Right ventricle myocardium superior (tissue), 1 donor: ENCODE results near the gene TEKT3. TPM values are rescaled to one million over a fixed set of nuclear protein-coding genes. Genes with fewer than 3 reads are reported as not detected.
A peak's percentile ranks its signal among the peaks of the same experiment; 100 is the strongest.

Experiments used
- ATAC-seq: fragments of 200-7000 bp; cut with Tn5 transposase; one replicate; pipeline ENCODE4 v1.9.1; 2020; ENCODE audit warnings: mild to moderate bottlenecking; ENCODE audit not compliant: poor library complexity
- DNase-seq: peaks from one replicate; pipeline ENCODE4 v3.0.0-alpha.2; 2020
- intact Hi-C: fragments of 100-400 bp; cut with DNase I; formaldehyde crosslinking; loops from one replicate; pipeline ENCODE4 v1.11.2; 2022
- total RNA-seq: library from RNA; stranded (reverse); fragmentation: NEBNext Ultra II Directional; extraction: Animal tissue kit (Norgen Biotek cat#: 25700); gene quantifications from one replicate; pipeline ENCODE4 v1.2.1, GENCODE V29; 2021
- donor health status: DM: no; HTN: yes; CAD: no; lungs with severe emphysema.

TEKT3 gene
- total RNA-seq, 1 donor from 2014 or later, result 0.43 TPM

GRCh38 chr17:15257258-15257788, 84.1 kb downstream of the TEKT3 start:
- DNase-seq (peak; percentile 91), ATAC-seq (peak; percentile 55)
- intact Hi-C loops, result no loop called here

- ATAC-seq, result no peak
- DNase-seq, result no peak
- intact Hi-C loops, result no loop called here
Observed at GRCh38 chr17:15256689-15257088, 84.7 kb downstream of the TEKT3 start.

GRCh38 chr17:15255713-15256454, 85.5 kb downstream of the TEKT3 start:
- no peak for DNase-seq
- no peak for ATAC-seq
- intact Hi-C loops, result no loop called here

Other genes starting within 250 kb of the TEKT3 start
- gene PMP22, start 76.3 kb downstream of the TEKT3 start, total RNA-seq, result 183 TPM
- gene CDRT4, start 126.0 kb upstream of the TEKT3 start, total RNA-seq, result 1.9 TPM
- 2.5 TPM for gene TVP23C, start 221.9 kb upstream of the TEKT3 start, total RNA-seq